SK-N-SH (cell line): ENCODE results near the gene C18orf32.

ENCODE experiments used
- CHD2 ChIP-seq: fragments of 150-350 bp; IDR thresholded peaks from 2 replicates; pipeline ENCODE4 v1.6.1; 2018; ENCODE audit warnings: low read length; ENCODE audit not compliant: partially characterized antibody
- CTCF ChIP-seq: fragments of 200-600 bp; sonication (generic); IDR thresholded peaks from 2 replicates; pipeline ENCODE4 v1.6.1; 2017; ENCODE audit warnings: antibody characterized with exemption, mild to moderate bottlenecking, moderate library complexity
- EP300 ChIP-seq, 2 experiments: IDR thresholded peaks; 2 replicates each; pipeline versions ENCODE4 v1.4.0 to v1.6.1; 2012; ENCODE audit warnings: borderline replicate concordance in 1 of 2, low read depth in 1 of 2, low read length in 1 of 2
- FOSL2 ChIP-seq: IDR thresholded peaks from 2 replicates; pipeline ENCODE4 v1.4.0; 2012; ENCODE audit warnings: low read depth, mild to moderate bottlenecking, moderate library complexity, borderline replicate concordance
- MXI1 ChIP-seq: IDR thresholded peaks from 2 replicates; pipeline ENCODE4 v1.6.1; 2012; ENCODE audit warnings: mild to moderate bottlenecking, low read depth, low read length, improper control_type of control experiment
- RFX5 ChIP-seq: IDR thresholded peaks from 2 replicates; pipeline ENCODE4 v1.6.1; 2012; ENCODE audit warnings: mild to moderate bottlenecking, improper control_type of control experiment, low read length
- TAF1 ChIP-seq: IDR thresholded peaks from 2 replicates; pipeline ENCODE4 v1.6.1; 2012; ENCODE audit warnings: low read depth, mild to moderate bottlenecking, low read length, moderate library complexity, borderline replicate concordance
- TEAD4 ChIP-seq: IDR thresholded peaks from 2 replicates; pipeline ENCODE4 v1.4.0; 2012; ENCODE audit warnings: mild to moderate bottlenecking, borderline replicate concordance; ENCODE audit not compliant: insufficient read depth
- ZBTB33 ChIP-seq: IDR thresholded peaks from 2 replicates; pipeline ENCODE4 v1.4.0; 2012; ENCODE audit warnings: low read depth, borderline replicate concordance
- TF ChIP-seq, protein P1 (sequence below): IDR thresholded peaks from 2 replicates; pipeline ENCODE4 v1.4.0; 2012; ENCODE audit warnings: low read depth
- TF ChIP-seq, protein P2 (sequence below): IDR thresholded peaks from 2 replicates; pipeline ENCODE4 v1.6.1; 2012; ENCODE audit warnings: mild to moderate bottlenecking, low read depth, low read length, moderate library complexity

DNA sequence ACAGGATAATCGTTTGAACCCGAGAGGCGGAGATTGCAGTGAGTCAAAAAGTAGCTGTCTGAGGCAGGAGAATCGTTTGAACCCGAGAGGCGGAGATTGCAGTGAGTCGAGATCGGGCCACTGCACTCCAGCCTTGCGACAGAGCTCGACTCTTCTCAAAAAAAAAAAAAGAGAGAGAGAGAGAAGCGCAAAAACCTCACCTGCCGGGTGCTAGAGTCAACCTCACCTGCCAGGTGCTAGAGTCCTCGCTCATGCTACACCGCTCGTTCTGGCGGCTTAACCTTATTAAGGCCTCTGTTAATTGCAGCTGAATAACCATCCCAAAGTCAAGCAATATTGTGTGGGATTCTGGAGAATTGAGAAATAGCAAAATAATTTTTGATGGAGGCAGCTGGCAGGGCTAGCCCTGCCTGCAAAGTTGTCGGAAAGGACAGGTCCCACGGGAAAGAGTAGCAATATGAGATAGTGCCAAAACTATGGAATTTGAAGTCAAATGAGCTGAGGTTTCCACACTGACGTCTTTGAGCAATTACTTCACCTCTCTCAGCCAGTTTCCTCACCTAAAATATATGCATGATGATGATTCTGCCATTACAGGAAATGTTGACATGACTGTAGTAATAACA lies 25.9 kb downstream of the C18orf32 start:
- no peak for TF ChIP-seq RFX5
- TF ChIP-seq, protein P1, sequence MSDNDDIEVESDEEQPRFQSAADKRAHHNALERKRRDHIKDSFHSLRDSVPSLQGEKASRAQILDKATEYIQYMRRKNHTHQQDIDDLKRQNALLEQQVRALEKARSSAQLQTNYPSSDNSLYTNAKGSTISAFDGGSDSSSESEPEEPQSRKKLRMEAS: no peak
- TF ChIP-seq CTCF: no peak
- TF ChIP-seq ZBTB33: no peak
- TF ChIP-seq TEAD4: no peak
- TF ChIP-seq EP300 (IDR thresholded peaks at IDR 0.05; ENCODE audit: borderline replicate concordance in 1 of 2, low read depth in 1 of 2, low read length in 1 of 2): no peak
- no peak for TF ChIP-seq FOSL2
- no peak for TF ChIP-seq CHD2
- TF ChIP-seq TAF1: no peak
- TF ChIP-seq MXI1: no peak
- TF ChIP-seq, protein P2, sequence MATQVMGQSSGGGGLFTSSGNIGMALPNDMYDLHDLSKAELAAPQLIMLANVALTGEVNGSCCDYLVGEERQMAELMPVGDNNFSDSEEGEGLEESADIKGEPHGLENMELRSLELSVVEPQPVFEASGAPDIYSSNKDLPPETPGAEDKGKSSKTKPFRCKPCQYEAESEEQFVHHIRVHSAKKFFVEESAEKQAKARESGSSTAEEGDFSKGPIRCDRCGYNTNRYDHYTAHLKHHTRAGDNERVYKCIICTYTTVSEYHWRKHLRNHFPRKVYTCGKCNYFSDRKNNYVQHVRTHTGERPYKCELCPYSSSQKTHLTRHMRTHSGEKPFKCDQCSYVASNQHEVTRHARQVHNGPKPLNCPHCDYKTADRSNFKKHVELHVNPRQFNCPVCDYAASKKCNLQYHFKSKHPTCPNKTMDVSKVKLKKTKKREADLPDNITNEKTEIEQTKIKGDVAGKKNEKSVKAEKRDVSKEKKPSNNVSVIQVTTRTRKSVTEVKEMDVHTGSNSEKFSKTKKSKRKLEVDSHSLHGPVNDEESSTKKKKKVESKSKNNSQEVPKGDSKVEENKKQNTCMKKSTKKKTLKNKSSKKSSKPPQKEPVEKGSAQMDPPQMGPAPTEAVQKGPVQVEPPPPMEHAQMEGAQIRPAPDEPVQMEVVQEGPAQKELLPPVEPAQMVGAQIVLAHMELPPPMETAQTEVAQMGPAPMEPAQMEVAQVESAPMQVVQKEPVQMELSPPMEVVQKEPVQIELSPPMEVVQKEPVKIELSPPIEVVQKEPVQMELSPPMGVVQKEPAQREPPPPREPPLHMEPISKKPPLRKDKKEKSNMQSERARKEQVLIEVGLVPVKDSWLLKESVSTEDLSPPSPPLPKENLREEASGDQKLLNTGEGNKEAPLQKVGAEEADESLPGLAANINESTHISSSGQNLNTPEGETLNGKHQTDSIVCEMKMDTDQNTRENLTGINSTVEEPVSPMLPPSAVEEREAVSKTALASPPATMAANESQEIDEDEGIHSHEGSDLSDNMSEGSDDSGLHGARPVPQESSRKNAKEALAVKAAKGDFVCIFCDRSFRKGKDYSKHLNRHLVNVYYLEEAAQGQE: no peak
